Stomach (tissue), 9 donors: Measurements from ENCODE around the gene FZR1. TPM values are rescaled to one million over a fixed set of nuclear protein-coding genes. Genes with fewer than 3 reads are reported as not detected.
A peak's percentile ranks its signal among the peaks of the same experiment; 100 is the strongest.

ENCODE experiments used
- DNase-seq, 2 donors: peaks; one replicate each; pipeline versions ENCODE4 v3.0.0 to v3.0.0-alpha.2; 2013 to 2019
- H3K27ac ChIP-seq, 5 donors: fragments of 200-600 bp in 4 of 5; sonication (generic) in 4 of 5; one replicate each; pipeline ENCODE4 v1.5.1; 2013 to 2019; ENCODE audit warnings: mild to moderate bottlenecking in 1 of 5, moderate library complexity in 1 of 5
- H3K27me3 ChIP-seq, 3 donors: fragments of 200-600 bp; sonication (generic); one replicate each; pipeline ENCODE4 v1.5.1; 2017 to 2019; ENCODE audit warnings: mixed run types in 1 of 3
- H3K36me3 ChIP-seq, 4 donors: fragments of 200-600 bp; sonication (generic); 1 replicate in 3 of 4; 2 replicates in 1 of 4; pipeline ENCODE4 v1.5.1; 2016 to 2019
- H3K4me1 ChIP-seq, 4 donors: fragments of 200-600 bp; sonication (generic); one replicate each; pipeline ENCODE4 v1.5.1; 2016 to 2019
- H3K4me3 ChIP-seq, 4 donors: fragments of 200-600 bp; sonication (generic) in 3 of 4; one replicate each; pipeline ENCODE4 v1.5.1; 2016 to 2019; ENCODE audit warnings: mild to moderate bottlenecking in 1 of 4
- H3K9me3 ChIP-seq, 4 donors: fragments of 200-600 bp; sonication (generic); one replicate each; pipeline ENCODE4 v1.5.1; 2016 to 2019
- CTCF ChIP-seq, 7 experiments: fragments of 450-650 bp in 4 of 7; fragments of 200-600 bp in 3 of 7; sonication (generic) in 3 of 7; IDR thresholded peaks; one replicate each; pipeline ENCODE4 v1.5.1; 2016 to 2019; ENCODE audit warnings: antibody characterized with exemption in 7 of 7, control low read depth in 2 of 7, mild to moderate bottlenecking in 1 of 7
- EP300 ChIP-seq: sonication (generic); formaldehyde crosslinking; IDR thresholded peaks from one replicate; pipeline ENCODE4 v1.6.1; 2017; ENCODE audit warnings: antibody characterized with exemption
- POLR2A ChIP-seq, 4 donors: fragments of 450-650 bp; IDR thresholded peaks; one replicate each; pipeline ENCODE4 v1.6.1; 2016; ENCODE audit warnings: antibody characterized with exemption in 4 of 4, control low read depth in 2 of 4, mild to moderate bottlenecking in 1 of 4, moderate library complexity in 1 of 4
- POLR2AphosphoS5 ChIP-seq, 3 donors: sonication (generic); formaldehyde crosslinking; IDR thresholded peaks; one replicate each; pipeline ENCODE4 v1.6.1; 2016; ENCODE audit warnings: antibody characterized with exemption in 3 of 3
- WGBS, 5 donors: extraction: QIAGEN DNeasy Blood & Tissue Kit in 3 of 5; methylation state at CpG; one replicate each; pipeline versions ENCODE4 v1.1.5 to v1.1.7; 2013 to 2018; 5-methylcytosine and 5-hydroxymethylcytosine counted together
- intact Hi-C: fragments of 100-400 bp; cut with DNase I; formaldehyde crosslinking; loops from one replicate; pipeline ENCODE4 v1.15.1; 2023; ENCODE audit warnings: low total_unique reads
- polyA plus RNA-seq, 3 donors: library from polyadenylated mRNA; stranded (reverse); fragments of 200-250 nt; gene quantifications; one replicate each; pipeline ENCODE4 v1.2.3, GENCODE V29; 2013
- total RNA-seq, 5 donors: library from RNA; depleted of rRNA; stranded (reverse); fragments of >200 nt; gene quantifications; one replicate each; pipeline versions ENCODE4 v1.1.0 to v1.2.3, GENCODE V29; 2014 to 2016
- donor health status: healthy with polysubstance abuse.
- donor health status: Bipolar disorder and iron deficiency.
- donor health status: healthy.

The FZR1 gene
- total and polyA plus RNA-seq, 8 donors: 9.4 to 113 (median 21.3) TPM

- TF ChIP-seq EP300 (no peak), CTCF (IDR thresholded peaks at IDR 0.05) (no peak)
- H3K4me1 ChIP-seq: peaks cover 8 to 19% (median 12%) of the 10 kb centered on the region in 4 donors
- no peak overlapping the region for H3K27ac ChIP-seq
- no peaks in the 10 kb centered on the region for H3K27me3 ChIP-seq
- intact Hi-C loops: no loop called here
- H3K9me3 ChIP-seq: no peaks in the 10 kb centered on the region
- H3K36me3 ChIP-seq: peaks cover 32 to 85% (median 72%) of the 10 kb centered on the region in 4 donors
- H3K4me3 ChIP-seq: no peak overlapping the region
- WGBS, 5 donors: 86 to 90% (median 87%) methylated on average over 17 to 18 of the region's 18 CpGs
- DNase-seq: peak in 1 of 2 donors; percentile 52
Measured at GRCh38 chr19:3494559-3494958, 11.6 kb upstream of the FZR1 start.

GRCh38 chr19:3496392-3497273 lies 9.5 kb upstream of the FZR1 start:
- DNase-seq: no peak
- WGBS, 5 donors: 95 to 98% (median 97%) methylated on average over 13 to 32 of the region's 32 CpGs
- intact Hi-C loops: no loop called here
- Histone ChIP-seq H3K27me3 (no peaks in the 10 kb centered on the region), H3K4me3 (no peak overlapping the region), H3K36me3 (peaks cover 20 to 64% (median 55%) of the 10 kb centered on the region in 4 donors), H3K27ac (no peak overlapping the region), H3K4me1 (peaks cover 16 to 29% (median 24%) of the 10 kb centered on the region in 4 donors), H3K9me3 (no peaks in the 10 kb centered on the region)
- no peak for TF ChIP-seq EP300
- TF ChIP-seq POLR2A (IDR thresholded peaks at IDR 0.05): no peak
- no peak for TF ChIP-seq POLR2AphosphoS5 (IDR thresholded peaks at IDR 0.05)
- TF ChIP-seq CTCF (IDR thresholded peaks at IDR 0.05): no peak

GRCh38 chr19:3497757-3498520 lies 8.2 kb upstream of the FZR1 start:
- Histone ChIP-seq H3K4me1 (peaks cover 16 to 29% (median 24%) of the 10 kb centered on the region in 4 donors), H3K27ac (no peak overlapping the region), H3K27me3 (no peaks in the 10 kb centered on the region), H3K36me3 (peaks cover 14 to 51% (median 42%) of the 10 kb centered on the region in 4 donors), H3K4me3 (no peak overlapping the region), H3K9me3 (no peaks in the 10 kb centered on the region)
- WGBS, 5 donors: 96 to 99% (median 97%) methylated on average over 5 of the region's 5 CpGs
- no peak for DNase-seq
- TF ChIP-seq CTCF (IDR thresholded peaks at IDR 0.05) (no peak), EP300 (no peak), POLR2A (IDR thresholded peaks at IDR 0.05) (no peak), POLR2AphosphoS5 (IDR thresholded peaks at IDR 0.05) (no peak)
- intact Hi-C loops: no loop called here

GRCh38 chr19:3499738-3500428 lies 6.2 kb upstream of the FZR1 start:
- no peak for DNase-seq
- intact Hi-C loops: no loop called here
- peak overlapping the region; percentile 69 to 96 (median 92) for H3K27ac ChIP-seq
- H3K27me3 ChIP-seq: no peaks in the 10 kb centered on the region
- peak overlapping the region; percentile 81 to 100 (median 96) for H3K4me3 ChIP-seq
- TF ChIP-seq EP300: no peak
- no peak for TF ChIP-seq POLR2AphosphoS5 (IDR thresholded peaks at IDR 0.05)
- no peak for TF ChIP-seq POLR2A (IDR thresholded peaks at IDR 0.05)
- no peak for TF ChIP-seq CTCF (IDR thresholded peaks at IDR 0.05)
- no peaks in the 10 kb centered on the region for H3K9me3 ChIP-seq
- H3K4me1 ChIP-seq: peaks cover 16 to 29% (median 21%) of the 10 kb centered on the region in 4 donors
- peaks cover 14 to 32% (median 23%) of the 10 kb centered on the region in 4 donors for H3K36me3 ChIP-seq
- WGBS, 5 donors: 20 to 28% (median 21%) methylated on average over 17 to 18 of the region's 18 CpGs
